Right lobe of liver (tissue), 6 donors: ENCODE measurements around the gene NUP153. TPM values are rescaled to one million over a fixed set of nuclear protein-coding genes. Genes with fewer than 3 reads are reported as not detected.

Source experiments
- ATAC-seq, 4 donors: fragments of 200-7000 bp; cut with Tn5 transposase; one replicate each; pipeline ENCODE4 v1.9.1; 2020; ENCODE audit warnings: mild to moderate bottlenecking in 4 of 4, moderate library complexity in 4 of 4
- DNase-seq, 3 donors: peaks; one replicate each; pipeline ENCODE4 v3.0.0-alpha.2; 2020
- H3K27ac ChIP-seq, 3 donors: fragments of 200-600 bp; one replicate each; pipeline ENCODE4 v1.8.0; 2022
- H3K27me3 ChIP-seq, 2 donors: fragments of 200-600 bp; one replicate each; pipeline ENCODE4 v1.8.0; 2022
- H3K36me3 ChIP-seq, 4 donors: fragments of 200-600 bp; sonication (generic) in 1 of 4; one replicate each; pipeline versions ENCODE4 v1.5.1 to v1.8.0; 2017 to 2022; ENCODE audit warnings: control low read depth in 1 of 4
- H3K4me1 ChIP-seq, 4 donors: fragments of 200-600 bp; sonication (generic) in 1 of 4; one replicate each; pipeline versions ENCODE4 v1.5.1 to v1.8.0; 2017 to 2022; ENCODE audit warnings: control low read depth in 1 of 4
- H3K4me3 ChIP-seq, 3 donors: fragments of 200-600 bp; one replicate each; pipeline ENCODE4 v1.8.0; 2022
- H3K9me3 ChIP-seq, 4 donors: fragments of 200-600 bp; sonication (generic) in 1 of 4; one replicate each; pipeline versions ENCODE4 v1.5.1 to v1.8.0; 2017 to 2022; ENCODE audit warnings: control low read depth in 1 of 4
- POLR2A ChIP-seq: fragments of 450-650 bp; IDR thresholded peaks from one replicate; pipeline ENCODE4 v1.6.1; 2017; ENCODE audit warnings: antibody characterized with exemption, mild to moderate bottlenecking
- WGBS: methylation state at CpG from one replicate; pipeline ENCODE4 v1.1.6; 2018; ENCODE audit warnings: low coverage, low lambda C conversion rate; ENCODE audit not compliant: insufficient coverage; ENCODE audit errors: missing lambda C conversion rate; 5-methylcytosine and 5-hydroxymethylcytosine counted together
- intact Hi-C, 2 donors: fragments of 100-400 bp; cut with DNase I; formaldehyde crosslinking; loops; one replicate each; pipeline versions ENCODE4 v1.11.2 to v1.14.1; 2022
- total RNA-seq, 6 experiments: library from RNA; depleted of rRNA in 2 of 6; stranded (reverse); fragments of >200 nt in 2 of 6; fragmentation: NEBNext Ultra II Directional in 3 of 6; extraction: Animal tissue kit (Norgen Biotek cat#: 25700) in 3 of 6; gene quantifications; one replicate each; pipeline versions ENCODE4 v1.1.0 to v1.2.4, GENCODE V29; 2016 to 2023
- TF ChIP-seq, protein P1 (sequence below), 4 donors: fragments of 200-600 bp in 3 of 4; fragments of 450-650 bp in 1 of 4; IDR thresholded peaks; one replicate each; pipeline versions ENCODE4 v1.5.1 to v1.8.0; 2016 to 2022; ENCODE audit warnings: antibody characterized with exemption in 4 of 4, mild to moderate bottlenecking in 2 of 4
- donor health status: DM: no; HTN: yes; CAD: no.
- donor health status: DM: no; HTN: no; CAD: no.
- donor health status: DM: no; HTN: no; CAD: no.
- donor health status: DM: no; HTN: yes; CAD: no.
- donor health status: DM: no; HTN: yes; CAD: no.

The NUP153 gene
- total RNA-seq, 6 experiments from 2014 or later = 14.6 to 20.8 (median 19.0) TPM

GRCh38 chr6:17729223-17730077 is 22.7 kb upstream of the NUP153 start:
- TF ChIP-seq, protein P1, sequence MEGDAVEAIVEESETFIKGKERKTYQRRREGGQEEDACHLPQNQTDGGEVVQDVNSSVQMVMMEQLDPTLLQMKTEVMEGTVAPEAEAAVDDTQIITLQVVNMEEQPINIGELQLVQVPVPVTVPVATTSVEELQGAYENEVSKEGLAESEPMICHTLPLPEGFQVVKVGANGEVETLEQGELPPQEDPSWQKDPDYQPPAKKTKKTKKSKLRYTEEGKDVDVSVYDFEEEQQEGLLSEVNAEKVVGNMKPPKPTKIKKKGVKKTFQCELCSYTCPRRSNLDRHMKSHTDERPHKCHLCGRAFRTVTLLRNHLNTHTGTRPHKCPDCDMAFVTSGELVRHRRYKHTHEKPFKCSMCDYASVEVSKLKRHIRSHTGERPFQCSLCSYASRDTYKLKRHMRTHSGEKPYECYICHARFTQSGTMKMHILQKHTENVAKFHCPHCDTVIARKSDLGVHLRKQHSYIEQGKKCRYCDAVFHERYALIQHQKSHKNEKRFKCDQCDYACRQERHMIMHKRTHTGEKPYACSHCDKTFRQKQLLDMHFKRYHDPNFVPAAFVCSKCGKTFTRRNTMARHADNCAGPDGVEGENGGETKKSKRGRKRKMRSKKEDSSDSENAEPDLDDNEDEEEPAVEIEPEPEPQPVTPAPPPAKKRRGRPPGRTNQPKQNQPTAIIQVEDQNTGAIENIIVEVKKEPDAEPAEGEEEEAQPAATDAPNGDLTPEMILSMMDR (IDR thresholded peaks at IDR 0.05) = no peak
- TF ChIP-seq POLR2A = no peak
- DNase-seq = no peak
- Histone ChIP-seq H3K27me3 (no peaks in the 10 kb centered on the region), H3K9me3 (no peaks in the 10 kb centered on the region), H3K4me3 (no peak overlapping the region), H3K27ac (no peak overlapping the region), H3K4me1 (no peaks in the 10 kb centered on the region), H3K36me3 (no peaks in the 10 kb centered on the region)
- intact Hi-C loops = no loop called here
- no peak for ATAC-seq
- WGBS = 76% methylated on average over 11 of the region's 12 CpGs

GRCh38 chr6:17728551-17729222 is 22.0 kb upstream of the NUP153 start:
- no peak for ATAC-seq
- no peak overlapping the region for H3K27ac ChIP-seq
- no peak for TF ChIP-seq POLR2A
- TF ChIP-seq, protein P1 (IDR thresholded peaks at IDR 0.05) = no peak
- no peaks in the 10 kb centered on the region for H3K36me3 ChIP-seq
- intact Hi-C loops = no loop called here
- H3K4me1 ChIP-seq = no peaks in the 10 kb centered on the region
- no peaks in the 10 kb centered on the region for H3K27me3 ChIP-seq
- no peaks in the 10 kb centered on the region for H3K9me3 ChIP-seq
- 93% methylated on average over 6 of the region's 49 CpGs for WGBS
- no peak overlapping the region for H3K4me3 ChIP-seq
- DNase-seq = no peak

GRCh38 chr6:17725083-17725482 is 18.4 kb upstream of the NUP153 start:
- DNase-seq = no peak

DNA sequence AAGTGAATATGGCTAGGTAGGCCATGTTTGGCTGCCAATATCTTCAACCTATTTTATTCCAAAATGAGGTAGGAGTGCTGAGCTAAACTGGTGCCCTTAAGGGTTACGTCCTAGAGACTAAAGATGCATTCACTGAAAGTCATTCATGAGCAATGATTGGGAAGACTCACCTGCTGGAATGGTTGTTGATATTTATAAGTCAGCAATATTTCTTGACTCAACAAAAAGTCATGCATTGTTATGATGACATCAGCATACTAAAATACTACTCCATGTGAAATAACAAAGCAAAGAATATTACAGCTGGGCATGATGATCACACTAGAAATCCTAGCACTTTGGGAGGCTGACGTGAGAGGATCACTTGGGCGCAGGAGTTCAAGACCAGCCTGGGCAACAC is 17.6 kb upstream of the NUP153 start:
- H3K36me3 ChIP-seq = no peaks in the 10 kb centered on the region
- DNase-seq (no peak), ATAC-seq (no peak)
- 94% methylated on average over 3 of the region's 3 CpGs for whole genome bisulfite sequencing
- TF ChIP-seq, protein P1 (IDR thresholded peaks at IDR 0.05) = no peak
- TF ChIP-seq POLR2A = no peak
- intact Hi-C loops = no loop called here
- no peak overlapping the region for H3K4me3 ChIP-seq
- H3K27me3 ChIP-seq = no peaks in the 10 kb centered on the region
- no peaks in the 10 kb centered on the region for H3K4me1 ChIP-seq
- H3K27ac ChIP-seq = no peak overlapping the region
- no peaks in the 10 kb centered on the region for H3K9me3 ChIP-seq

More at GRCh38 chr6:17725083-17725482, 18.4 kb upstream of the NUP153 start:
- H3K27ac ChIP-seq = no peak overlapping the region
- no peak overlapping the region for H3K4me3 ChIP-seq
- H3K9me3 ChIP-seq = no peaks in the 10 kb centered on the region
- TF ChIP-seq, protein P1 (IDR thresholded peaks at IDR 0.05) = no peak
- TF ChIP-seq POLR2A = no peak
- H3K36me3 ChIP-seq = no peaks in the 10 kb centered on the region
- no peaks in the 10 kb centered on the region for H3K4me1 ChIP-seq
- no CpG with 5 or more reads among the region's 6 CpGs for WGBS
- peak in 3 of 4 donors; percentile 28 to 56 (median 34) for ATAC-seq
- no peaks in the 10 kb centered on the region for H3K27me3 ChIP-seq
- intact Hi-C loops = no loop called here
